ENCODE measurements around the gene NPDC1. TPM values are rescaled to one million over a fixed set of nuclear protein-coding genes. Genes with fewer than 3 reads are reported as not detected.

NPDC1 gene
- total and polyA plus RNA-seq, 2 donors (not counting 1 experiment from before 2014, with no cell fraction given) = 0.17 to 0.19 TPM

DNA sequence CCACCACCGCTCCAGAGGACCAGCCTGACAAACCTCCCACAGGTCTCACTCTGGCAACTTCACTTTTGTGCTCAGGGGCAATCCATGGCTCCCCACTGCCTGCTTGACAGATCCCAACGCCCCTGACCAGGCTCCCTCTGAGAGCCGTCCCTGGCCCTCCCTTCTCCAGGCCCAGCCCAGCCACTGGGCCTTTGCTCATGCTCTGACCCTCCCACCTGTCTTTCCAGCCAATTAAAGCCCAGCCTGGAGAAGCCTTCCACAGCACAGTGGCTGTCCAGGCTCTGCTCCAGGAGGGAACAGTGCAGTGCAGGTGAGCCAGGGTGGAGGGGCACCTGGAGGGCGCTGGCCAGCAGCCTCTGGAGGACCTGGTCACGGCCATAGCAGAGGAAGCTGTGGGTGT is 4.6 kb upstream of the NPDC1 start:
- TF ChIP-seq EZH2 (IDR thresholded peaks at IDR 0.05; ENCODE audit: borderline replicate concordance, insufficient read depth, low read depth, low read length, poor library complexity, severe bottlenecking) = no peak
- TF ChIP-seq, protein P1, sequence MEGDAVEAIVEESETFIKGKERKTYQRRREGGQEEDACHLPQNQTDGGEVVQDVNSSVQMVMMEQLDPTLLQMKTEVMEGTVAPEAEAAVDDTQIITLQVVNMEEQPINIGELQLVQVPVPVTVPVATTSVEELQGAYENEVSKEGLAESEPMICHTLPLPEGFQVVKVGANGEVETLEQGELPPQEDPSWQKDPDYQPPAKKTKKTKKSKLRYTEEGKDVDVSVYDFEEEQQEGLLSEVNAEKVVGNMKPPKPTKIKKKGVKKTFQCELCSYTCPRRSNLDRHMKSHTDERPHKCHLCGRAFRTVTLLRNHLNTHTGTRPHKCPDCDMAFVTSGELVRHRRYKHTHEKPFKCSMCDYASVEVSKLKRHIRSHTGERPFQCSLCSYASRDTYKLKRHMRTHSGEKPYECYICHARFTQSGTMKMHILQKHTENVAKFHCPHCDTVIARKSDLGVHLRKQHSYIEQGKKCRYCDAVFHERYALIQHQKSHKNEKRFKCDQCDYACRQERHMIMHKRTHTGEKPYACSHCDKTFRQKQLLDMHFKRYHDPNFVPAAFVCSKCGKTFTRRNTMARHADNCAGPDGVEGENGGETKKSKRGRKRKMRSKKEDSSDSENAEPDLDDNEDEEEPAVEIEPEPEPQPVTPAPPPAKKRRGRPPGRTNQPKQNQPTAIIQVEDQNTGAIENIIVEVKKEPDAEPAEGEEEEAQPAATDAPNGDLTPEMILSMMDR (IDR thresholded peaks at IDR 0.05) = no peak
- Mint-ChIP-seq H3K27me3 (peaks cover 13% of the 10 kb centered on the region), H3K27ac (no peak overlapping the region), H3K9me3 (ENCODE audit: insufficient read depth) (no peaks in the 10 kb centered on the region), H3K4me3 (no peak overlapping the region), H3K4me1 (peaks cover 9% of the 10 kb centered on the region)
- peaks cover 25 to 34% of the 10 kb centered on the region in 2 donors for H3K4me1 ChIP-seq (ENCODE audit: control insufficient read depth in 2 of 2, insufficient read depth in 2 of 2, low read length in 2 of 2)
- ChIA-PET CTCF (no interaction called here), POLR2A (no interaction called here)
- H3K36me3 ChIP-seq (replicated peaks in 1 of 2; ENCODE audit: control extremely low read depth in 1 of 2, control insufficient read depth in 1 of 2, extremely low read depth in 1 of 2, insufficient read depth in 2 of 2, low read length in 1 of 2) = no peaks in the 10 kb centered on the region
- no peak overlapping the region for H3K9ac ChIP-seq (ENCODE audit: low read length)
- DNase-seq = no peak
- no peaks in the 10 kb centered on the region for H3K79me2 ChIP-seq (ENCODE audit: control insufficient read depth, insufficient read depth, low read length)
- ATAC-seq (ENCODE audit: low read depth) = no peak
- H3K27ac ChIP-seq (ENCODE audit: low read length in 2 of 2) = no peak overlapping the region
- no peak overlapping the region for H2AFZ ChIP-seq (ENCODE audit: insufficient read depth, low read depth, low read length, poor library complexity, severe bottlenecking)
- peaks cover 0 to 84% (median 50%) of the 10 kb centered on the region in 4 experiments for H3K27me3 ChIP-seq (replicated peaks in 1 of 4; ENCODE audit: control extremely low read depth in 1 of 4, control insufficient read depth in 3 of 4, insufficient read depth in 4 of 4, low read length in 3 of 4)
- H3K9me3 ChIP-seq (ENCODE audit: control extremely low read depth in 1 of 3, control insufficient read depth in 2 of 3, insufficient read depth in 1 of 3, low read length in 2 of 3) = peaks cover 0 to 37% (median 0%) of the 10 kb centered on the region in 3 donors
- intact Hi-C loops (cut with micrococcal nuclease) = no loop called here
- H3K4me2 ChIP-seq (replicated peaks; ENCODE audit: low read depth, low read length, poor library complexity, severe bottlenecking) = no peak overlapping the region
- 79% methylated on average over 5 of the region's 5 CpGs for WGBS (ENCODE audit: insufficient coverage)
- H4K20me1 ChIP-seq (ENCODE audit: control insufficient read depth, insufficient read depth, low read length, poor library complexity, severe bottlenecking) = peaks cover 5% of the 10 kb centered on the region
- no peak overlapping the region for H3K4me3 ChIP-seq (ENCODE audit: control extremely low read depth in 1 of 5, extremely low read depth in 1 of 5, insufficient read depth in 1 of 5, low read depth in 2 of 5, low read length in 4 of 5)

DNA sequence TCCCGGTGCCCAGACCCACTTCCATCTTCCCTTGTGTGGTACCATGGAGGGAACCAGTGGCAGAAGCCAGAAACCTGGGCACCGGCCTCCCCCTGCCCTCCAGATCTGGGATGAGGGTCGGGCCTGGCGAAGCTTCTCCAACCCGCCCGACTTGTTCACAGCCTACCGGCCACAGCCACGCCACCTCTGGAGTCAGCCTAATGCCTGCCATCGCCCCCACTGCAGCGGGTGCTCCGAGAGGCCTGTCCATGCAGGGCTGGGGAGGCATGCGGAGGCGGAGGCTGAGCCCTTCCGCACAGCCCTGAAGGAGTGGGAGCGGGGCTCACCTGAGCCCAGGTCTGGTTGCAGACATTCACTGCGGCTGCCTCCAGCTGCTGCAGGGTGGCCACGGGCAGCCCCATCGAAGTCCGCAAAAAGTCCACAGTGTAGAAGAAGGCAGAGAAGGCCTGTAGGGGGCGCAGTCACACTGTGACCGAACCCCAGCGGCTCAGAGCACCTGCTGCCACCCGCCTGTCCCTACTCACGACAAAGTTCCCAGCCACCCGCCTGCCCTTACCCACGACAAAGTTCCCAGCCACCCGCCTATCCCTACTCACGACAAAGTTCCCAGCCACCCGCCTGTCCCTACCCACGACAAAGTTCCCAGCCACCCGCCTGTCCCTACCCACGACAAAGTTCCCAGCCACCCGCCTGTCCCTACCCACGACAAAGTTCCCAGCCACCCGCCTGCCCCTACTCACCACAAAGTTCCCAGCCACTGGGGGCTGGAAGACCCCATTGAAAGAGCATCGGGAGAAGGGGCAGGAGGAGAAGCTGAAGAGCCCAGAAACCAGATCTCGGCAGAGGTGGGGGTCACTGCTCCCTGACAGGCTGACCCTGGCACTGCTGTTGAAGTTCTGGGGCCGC is 3.8 kb upstream of the NPDC1 start:
- H3K27ac Mint-ChIP-seq = peak overlapping the region; percentile 15
- peak; percentile 62 for DNase-seq
- intact Hi-C loops (cut with micrococcal nuclease) = no loop called here
- Histone ChIP-seq H3K4me1 (ENCODE audit: control insufficient read depth in 2 of 2, insufficient read depth in 2 of 2, low read length in 2 of 2) (peaks cover 31 to 42% of the 10 kb centered on the region in 2 donors), H3K27ac (ENCODE audit: low read length in 2 of 2) (no peak overlapping the region), H3K9me3 (ENCODE audit: control extremely low read depth in 1 of 3, control insufficient read depth in 2 of 3, insufficient read depth in 1 of 3, low read length in 2 of 3) (peaks cover 0 to 34% (median 0%) of the 10 kb centered on the region in 3 donors), H3K36me3 (replicated peaks in 1 of 2; ENCODE audit: control extremely low read depth in 1 of 2, control insufficient read depth in 1 of 2, extremely low read depth in 1 of 2, insufficient read depth in 2 of 2, low read length in 1 of 2) (no peaks in the 10 kb centered on the region), H3K9ac (ENCODE audit: low read length) (no peak overlapping the region), H4K20me1 (ENCODE audit: control insufficient read depth, insufficient read depth, low read length, poor library complexity, severe bottlenecking) (peaks cover 5% of the 10 kb centered on the region), H3K4me2 (replicated peaks; ENCODE audit: low read depth, low read length, poor library complexity, severe bottlenecking) (no peak overlapping the region), H3K4me3 (ENCODE audit: control extremely low read depth in 1 of 5, extremely low read depth in 1 of 5, insufficient read depth in 1 of 5, low read depth in 2 of 5, low read length in 4 of 5) (no peak overlapping the region), H3K27me3 (replicated peaks in 1 of 4; ENCODE audit: control extremely low read depth in 1 of 4, control insufficient read depth in 3 of 4, insufficient read depth in 4 of 4, low read length in 3 of 4) (peaks cover 0 to 88% (median 53%) of the 10 kb centered on the region in 4 experiments), H3K79me2 (ENCODE audit: control insufficient read depth, insufficient read depth, low read length) (no peaks in the 10 kb centered on the region), H2AFZ (ENCODE audit: insufficient read depth, low read depth, low read length, poor library complexity, severe bottlenecking) (no peak overlapping the region)
- 43% methylated on average over 37 of the region's 38 CpGs for WGBS (ENCODE audit: insufficient coverage)
- no peak for ATAC-seq (ENCODE audit: low read depth)
- POLR2A ChIA-PET = interaction anchor here (0.5 kb wide), 1 partner anchor 20 kb away, joined by 3 read pairs; no protein-coding TSS in a partner anchor
- H3K27me3 Mint-ChIP-seq = peaks cover 15% of the 10 kb centered on the region
- CTCF ChIA-PET = interaction anchor here (0.7 kb wide), 1 partner anchor 205 kb away, joined by 3 read pairs; no protein-coding TSS in a partner anchor
- H3K4me3 Mint-ChIP-seq = no peak overlapping the region
- TF ChIP-seq, protein P1 (IDR thresholded peaks at IDR 0.05) = peak; percentile 40
- TF ChIP-seq EZH2 (IDR thresholded peaks at IDR 0.05; ENCODE audit: borderline replicate concordance, insufficient read depth, low read depth, low read length, poor library complexity, severe bottlenecking) = no peak
- peaks cover 13% of the 10 kb centered on the region for H3K4me1 Mint-ChIP-seq
- H3K9me3 Mint-ChIP-seq (ENCODE audit: insufficient read depth) = no peaks in the 10 kb centered on the region

Measured in B cell (primary cell).